ENCODE data around the gene GHRH.

Gene GHRH

DNA sequence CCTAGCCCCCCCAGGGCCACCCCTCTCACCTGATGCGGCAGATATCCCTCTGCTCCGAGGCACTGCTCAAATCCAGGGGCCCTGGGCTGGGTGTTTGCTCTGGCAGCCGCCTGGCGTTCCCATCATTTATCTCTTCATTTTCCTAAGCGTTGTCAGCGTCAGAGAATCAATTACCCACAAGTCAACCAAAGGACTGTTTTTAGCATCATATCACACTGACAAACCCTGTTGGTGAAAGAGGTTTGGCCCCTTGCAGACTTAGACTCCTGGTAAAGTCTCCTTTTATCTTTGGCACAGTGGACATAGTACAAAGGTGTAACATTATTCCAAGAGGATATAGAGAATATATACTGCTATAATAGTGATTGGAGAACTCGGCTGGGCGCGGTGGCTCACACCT is at the start of gene GHRH:
TSS of gene GHRH (minus strand) at position 101 of the 400 bp plus-strand sequence. CDS start 4,925 bp downstream, outside the sequence.
- DNase-seq, result no peak

DNA sequence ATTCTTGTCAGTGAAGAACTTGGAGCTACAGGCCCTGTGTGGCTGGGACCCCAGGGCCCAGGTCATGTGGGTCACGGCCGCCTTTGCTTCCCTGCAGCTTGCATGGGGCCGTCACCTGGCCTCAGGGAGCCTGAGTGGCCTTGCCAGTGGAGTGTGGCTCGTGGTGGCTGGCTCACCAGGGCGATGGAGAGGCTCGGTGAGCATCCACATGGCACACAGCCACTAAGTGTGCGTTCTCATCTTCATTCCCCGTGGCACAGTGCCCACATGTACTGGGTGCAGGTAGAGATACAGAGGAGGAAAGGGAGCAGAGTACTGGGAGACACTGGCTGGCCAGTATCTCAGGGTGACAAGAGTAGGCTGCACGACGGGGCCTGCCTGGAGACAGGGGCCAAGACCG is 49.3 kb upstream of the GHRH start:
- DNase-seq, result no peak

GRCh38 chr20:37309936-37310590 is 48.4 kb upstream of the GHRH start:
- DNase-seq, result no peak

DNA sequence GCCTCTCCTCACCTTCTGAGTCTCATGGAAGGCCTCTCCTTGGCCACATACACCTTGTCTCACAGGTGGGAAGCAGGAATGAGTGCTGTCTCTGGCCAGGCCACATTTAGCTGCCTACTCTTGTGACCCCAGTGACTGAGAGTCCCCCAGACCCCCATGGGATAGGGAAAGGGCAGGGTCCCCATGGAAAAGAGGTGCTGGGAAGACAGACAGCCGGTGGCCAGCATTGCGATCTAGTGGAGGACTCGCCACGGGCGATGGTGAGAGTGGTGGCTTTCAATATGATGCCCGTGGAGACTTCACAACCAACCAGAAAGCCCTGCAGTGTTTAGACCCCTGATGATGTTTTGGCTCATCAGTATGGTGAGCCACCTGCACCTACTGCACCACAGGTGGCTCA is 47.7 kb upstream of the GHRH start:
- no peak for DNase-seq

- DNase-seq, result no peak
Observed at GRCh38 chr20:37308086-37309050, 46.8 kb upstream of the GHRH start.

DNA sequence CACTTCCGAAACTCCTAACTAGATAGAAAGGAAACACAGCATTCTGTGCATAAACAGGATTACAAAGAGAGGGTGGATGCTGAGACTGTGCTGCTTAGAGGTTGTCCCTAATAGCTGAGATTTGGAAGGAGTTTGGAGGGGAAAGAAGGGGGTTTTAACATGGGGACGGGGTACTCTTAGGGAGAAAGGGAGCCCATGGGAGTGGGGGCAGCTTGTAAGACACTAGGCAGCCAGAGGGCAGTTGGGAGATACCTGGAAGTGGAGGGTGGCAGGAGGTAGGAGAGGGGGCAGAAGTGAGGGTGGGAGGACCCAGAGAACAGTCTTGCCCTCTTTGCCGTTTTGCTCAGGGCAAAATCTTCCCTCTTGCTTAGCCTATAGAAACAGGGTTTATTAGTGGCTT is 44.2 kb upstream of the GHRH start:
- DNase-seq, result no peak

- DNase-seq, result no peak
Observed at GRCh38 chr20:37305079-37305478, 43.5 kb upstream of the GHRH start.

DNA sequence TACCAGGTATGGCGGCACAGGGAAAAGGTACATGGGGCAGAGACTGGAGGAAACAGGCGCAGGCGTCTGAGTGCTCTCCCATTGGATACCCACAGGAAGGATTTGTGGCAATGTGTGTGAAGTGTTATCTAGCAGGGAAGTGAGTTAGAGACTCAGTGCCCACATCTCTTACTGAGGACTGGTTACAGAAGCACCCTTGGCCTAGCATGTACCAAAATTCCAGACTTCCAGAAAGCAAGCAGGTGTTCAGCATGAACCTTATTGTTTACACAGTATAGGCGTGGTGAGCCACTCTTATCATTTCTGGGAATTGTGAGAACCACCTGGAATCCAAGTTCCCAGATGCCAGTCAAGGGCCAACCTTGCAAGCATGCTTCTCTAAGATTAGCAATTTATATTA is 42.0 kb upstream of the GHRH start:
- no peak for DNase-seq

DNA sequence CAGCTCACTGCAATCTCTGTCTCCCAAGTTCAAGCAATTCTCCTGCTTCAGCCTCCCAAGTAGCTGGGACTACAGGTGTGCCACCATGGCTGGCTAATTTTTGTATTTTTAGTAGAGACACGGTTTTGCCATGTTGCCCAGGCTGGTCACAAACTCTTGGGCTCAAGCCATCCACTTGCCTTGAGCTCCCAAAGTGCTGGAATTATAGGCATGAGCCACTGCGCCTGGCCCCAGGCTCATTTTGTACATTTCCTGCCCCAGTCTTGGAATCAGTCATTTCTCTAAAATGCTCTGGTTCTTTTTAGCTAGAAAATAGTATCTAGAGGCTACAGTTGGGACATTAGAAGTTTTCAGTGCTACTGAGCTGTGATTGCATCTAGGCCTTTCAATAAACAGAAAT is 41.4 kb upstream of the GHRH start:
- DNase-seq, result no peak

GRCh38 chr20:37301558-37301957 is 39.9 kb upstream of the GHRH start:
- DNase-seq, result no peak

DNA sequence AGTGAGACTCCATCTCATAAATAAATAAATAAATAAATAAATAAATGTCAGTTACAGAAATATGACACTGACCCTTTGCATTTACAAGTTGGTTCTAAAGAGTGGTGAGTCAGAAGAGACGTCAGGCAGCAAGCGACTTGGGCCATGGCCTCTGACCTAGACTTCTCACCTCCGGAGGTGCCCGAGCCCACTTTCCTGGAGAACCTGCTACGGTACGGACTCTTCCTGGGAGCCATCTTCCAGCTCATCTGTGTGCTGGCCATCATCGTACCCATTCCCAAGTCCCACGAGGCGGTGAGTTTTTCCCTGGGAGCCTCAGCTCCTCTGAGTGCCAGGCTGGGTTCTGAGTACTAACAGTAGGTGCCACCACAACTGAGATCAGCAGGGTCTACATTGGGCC is 39.5 kb upstream of the GHRH start:
- DNase-seq, result no peak

DNA sequence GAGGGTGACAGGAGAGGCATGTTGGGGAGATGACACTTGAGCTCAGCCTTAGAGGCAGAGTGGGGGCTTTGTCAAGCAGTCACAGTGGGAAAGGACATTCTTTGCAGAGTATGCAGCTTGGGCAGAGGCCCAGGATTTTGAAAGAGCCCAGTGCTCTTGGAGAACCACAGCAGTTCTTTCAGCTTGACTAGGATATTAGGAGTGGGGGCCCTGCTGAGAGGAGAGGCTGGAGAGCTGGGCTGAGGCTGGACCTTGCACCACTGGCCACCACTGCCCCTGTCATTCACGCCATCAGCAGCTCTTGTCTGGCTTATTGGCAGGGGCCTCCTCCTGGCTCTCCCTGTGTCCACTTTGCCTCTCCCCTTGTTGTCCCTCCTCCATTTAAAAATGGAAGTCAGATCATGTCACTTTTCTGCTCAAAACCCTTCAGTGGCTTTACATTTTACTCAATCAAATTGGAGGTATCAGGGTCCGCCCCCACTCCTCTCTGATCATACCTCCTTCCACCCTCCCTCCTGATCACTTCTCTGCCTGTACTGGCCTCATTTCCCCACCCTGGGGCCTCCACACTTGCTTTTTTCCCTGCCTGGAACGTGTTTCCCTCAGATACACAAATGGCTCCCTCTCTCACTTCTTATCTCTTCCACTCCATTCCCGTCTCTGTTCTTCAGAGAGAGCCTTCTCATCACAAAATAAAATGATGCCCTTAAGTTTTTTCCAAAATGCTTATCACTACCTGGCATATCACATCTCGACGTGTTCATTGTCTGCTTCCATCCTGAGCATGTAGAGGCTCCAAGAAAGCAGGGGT is 38.3 kb upstream of the GHRH start:
- no peak for DNase-seq

- no peak for DNase-seq
Observed at GRCh38 chr20:37298190-37298939, 36.8 kb upstream of the GHRH start.

DNA sequence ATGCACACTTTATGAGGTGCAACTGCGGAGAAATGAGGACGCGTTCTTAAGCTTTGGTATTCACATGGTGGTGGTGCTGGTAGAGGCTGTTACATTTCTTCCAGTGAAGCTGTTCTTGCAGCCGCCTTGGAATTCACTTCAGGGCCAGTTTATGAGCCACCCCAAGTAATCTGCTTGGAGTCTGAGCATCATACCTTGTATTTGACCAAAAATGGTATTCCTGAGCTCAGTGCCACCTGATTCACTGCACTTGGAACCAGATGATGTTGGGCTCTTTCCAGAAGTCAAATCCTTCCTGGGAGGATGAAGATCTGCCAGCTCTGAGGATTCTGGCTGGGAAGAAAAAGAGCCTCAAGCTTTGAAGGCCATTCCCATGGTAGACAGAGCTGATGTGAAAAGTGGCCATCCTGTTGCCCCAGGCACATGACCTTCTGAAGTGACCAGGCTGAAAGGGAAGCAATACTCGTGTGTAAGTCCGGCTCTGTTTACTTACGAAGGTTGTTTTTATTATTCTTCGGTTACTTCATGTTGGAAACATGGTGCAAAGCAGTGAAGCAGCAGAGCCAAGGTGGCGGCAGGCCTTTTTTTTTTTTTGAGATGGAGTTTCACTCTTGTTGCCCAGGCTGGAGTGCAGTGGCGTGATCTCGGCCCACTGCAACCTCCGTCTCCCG is 35.6 kb upstream of the GHRH start:
- no peak for DNase-seq

DNA sequence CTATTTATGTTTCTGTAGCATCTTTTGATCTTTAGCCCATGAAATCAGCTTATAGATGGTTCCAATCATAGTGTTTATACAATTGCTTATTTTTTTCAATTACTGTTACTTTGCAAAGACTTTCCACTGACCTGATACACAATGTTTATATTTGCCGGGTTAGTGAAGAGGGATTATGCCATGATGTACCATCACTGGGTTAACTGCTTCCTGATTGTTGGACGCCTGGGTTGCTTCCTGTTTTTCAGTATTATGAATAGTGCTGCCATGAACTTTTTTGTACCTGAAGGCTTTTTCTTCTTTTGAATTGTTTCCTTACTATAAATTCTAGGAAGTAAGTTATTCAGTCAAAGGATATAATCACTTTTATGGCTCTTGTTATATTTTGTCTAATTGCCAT is 34.8 kb upstream of the GHRH start:
- DNase-seq, result no peak

- DNase-seq, result no peak
Observed at GRCh38 chr20:37295595-37295994, 34.0 kb upstream of the GHRH start.

- no peak for DNase-seq
Observed at GRCh38 chr20:37295001-37295400, 33.4 kb upstream of the GHRH start.

GRCh38 chr20:37294262-37294981 is 32.8 kb upstream of the GHRH start:
- no peak for DNase-seq

DNA sequence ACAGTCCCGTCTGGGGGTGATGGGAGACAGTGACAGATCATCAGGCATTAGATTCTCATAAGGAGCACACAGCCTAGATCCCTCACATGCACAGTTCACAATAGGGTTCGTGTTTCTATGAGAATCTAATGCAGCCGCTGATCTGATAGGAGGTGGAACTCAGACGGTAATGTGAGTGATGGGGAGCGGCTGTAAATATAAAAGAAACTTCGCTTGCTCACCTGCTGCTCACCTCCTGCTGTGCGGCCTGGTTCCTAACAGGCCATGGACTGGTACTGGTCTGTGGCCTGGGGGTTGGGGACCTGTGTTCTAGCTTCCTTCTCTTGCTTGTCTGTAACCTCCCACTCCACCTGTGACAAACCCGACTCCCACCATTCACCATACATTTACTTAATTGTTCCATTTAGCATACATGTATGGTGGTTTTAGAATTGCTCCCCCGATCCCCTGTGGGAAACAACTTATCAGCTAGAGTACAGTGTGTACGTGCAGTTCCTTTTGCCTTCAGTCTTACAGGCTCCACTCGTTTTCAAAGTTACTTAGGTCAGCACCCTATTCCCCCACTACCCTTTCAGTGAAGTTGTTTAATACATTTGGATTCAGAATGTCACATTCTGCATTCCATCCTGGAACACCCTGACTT is 31.8 kb upstream of the GHRH start:
- DNase-seq, result no peak

DNA sequence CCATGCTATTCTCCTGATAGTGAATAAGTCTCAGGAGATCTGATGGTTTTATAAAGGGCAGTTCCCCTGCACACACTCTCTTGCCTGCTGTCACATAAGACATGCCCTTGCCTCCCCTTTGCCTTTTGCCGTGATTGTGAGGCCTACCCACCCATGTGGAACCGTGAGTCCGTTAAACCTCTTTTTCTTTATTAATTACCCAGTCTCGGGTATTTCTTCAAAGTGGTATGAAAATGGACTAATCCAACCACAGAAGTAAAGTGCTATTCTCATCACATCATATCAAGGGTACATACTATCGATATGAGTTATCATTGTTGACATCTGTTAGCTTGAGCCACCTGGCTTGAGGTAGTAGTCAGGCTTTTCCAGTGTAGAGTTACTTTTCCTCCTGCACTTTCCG is 30.1 kb upstream of the GHRH start:
- DNase-seq, result no peak
